ENCODE results near the gene SLC49A3. TPM values are rescaled to one million over a fixed set of nuclear protein-coding genes. Genes with fewer than 3 reads are reported as not detected.
A peak's percentile ranks its signal among the peaks of the same experiment; 100 is the strongest.

SLC49A3 gene
- total RNA-seq, 1 donor, result 5.6 TPM

- TF ChIP-seq CTCF (IDR thresholded peaks at IDR 0.05; ENCODE audit: insufficient read depth, low read length), result no peak
- H3K4me3 ChIP-seq (ENCODE audit: low read depth, low read length), result peak overlapping the region; percentile 28
- no peak for DNase-seq (ENCODE audit: low read depth)
Observed at GRCh38 chr4:663438-664428, 25.2 kb downstream of the SLC49A3 start.

- no peak for DNase-seq (ENCODE audit: low read depth)
- no peak for TF ChIP-seq CTCF (IDR thresholded peaks at IDR 0.05; ENCODE audit: insufficient read depth, low read length)
- no peak overlapping the region for H3K4me3 ChIP-seq (ENCODE audit: low read depth, low read length)
Observed at GRCh38 chr4:663046-663437, 25.9 kb downstream of the SLC49A3 start.

GRCh38 chr4:661881-662761 is 26.8 kb downstream of the SLC49A3 start:
- no peak for TF ChIP-seq CTCF (IDR thresholded peaks at IDR 0.05; ENCODE audit: insufficient read depth, low read length)
- DNase-seq (ENCODE audit: low read depth), result no peak
- no peak overlapping the region for H3K4me3 ChIP-seq (ENCODE audit: low read depth, low read length)

GRCh38 chr4:661231-661630 is 27.7 kb downstream of the SLC49A3 start:
- H3K4me3 ChIP-seq (ENCODE audit: low read depth, low read length), result no peak overlapping the region
- no peak for TF ChIP-seq CTCF (IDR thresholded peaks at IDR 0.05; ENCODE audit: insufficient read depth, low read length)
- no peak for DNase-seq (ENCODE audit: low read depth)

- DNase-seq (ENCODE audit: low read depth), result no peak
- H3K4me3 ChIP-seq (ENCODE audit: low read depth, low read length), result no peak overlapping the region
- TF ChIP-seq CTCF (IDR thresholded peaks at IDR 0.05; ENCODE audit: insufficient read depth, low read length), result no peak
Observed at GRCh38 chr4:660401-660800, 28.6 kb downstream of the SLC49A3 start.

- TF ChIP-seq CTCF (IDR thresholded peaks at IDR 0.05; ENCODE audit: insufficient read depth, low read length), result no peak
- no peak overlapping the region for H3K4me3 ChIP-seq (ENCODE audit: low read depth, low read length)
- DNase-seq (ENCODE audit: low read depth), result no peak
Observed at GRCh38 chr4:659851-660250, 29.1 kb downstream of the SLC49A3 start.
